AG09319 (cell line): ENCODE data around the gene AKR1C3.
"Not testable (repeated sequence)": the region's sequence is repeated elsewhere in the genome, so short reads cannot be mapped to it uniquely, and the experiment has no call there.

Experiments used
- DNase-seq: peaks from one replicate; pipeline ENCODE4 v3.0.0-alpha.2; 2010; ENCODE audit warnings: low read depth; ENCODE audit errors: extremely low read depth
- CTCF ChIP-seq: IDR thresholded peaks from 2 replicates; pipeline ENCODE4 v1.5.1; 2011; ENCODE audit warnings: low read depth, mild to moderate bottlenecking, inconsistent platforms, low read length, moderate library complexity

The AKR1C3 gene

GRCh38 chr10:5135581-5135980 is 41.4 kb downstream of the AKR1C3 start:
- DNase-seq = no peak
- TF ChIP-seq CTCF = no peak

- TF ChIP-seq CTCF = no peak
- no peak for DNase-seq
Measured at GRCh38 chr10:5136468-5137087, 42.4 kb downstream of the AKR1C3 start.

DNA sequence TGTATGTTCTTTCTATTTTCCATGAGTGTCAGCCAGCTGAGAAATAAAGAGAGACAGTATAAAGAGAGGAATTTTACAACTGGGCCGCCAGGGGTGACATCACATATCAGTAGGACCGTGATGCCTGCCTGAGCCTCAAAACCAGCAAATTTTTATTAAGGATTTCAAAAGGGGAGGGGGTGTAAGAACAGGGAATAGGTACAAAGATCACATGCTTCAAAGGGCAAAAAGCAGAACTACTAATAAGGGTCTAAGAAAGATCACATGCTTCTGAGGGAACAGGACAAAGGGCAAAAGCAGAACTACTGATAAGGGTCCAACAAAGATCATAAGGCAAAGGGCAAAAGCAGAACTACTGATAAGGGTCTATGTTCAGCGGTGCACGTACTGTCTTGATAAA is 43.5 kb downstream of the AKR1C3 start:
- not testable (repeated sequence) for DNase-seq

GRCh38 chr10:5142199-5142598 is 48.0 kb downstream of the AKR1C3 start:
- no peak for DNase-seq

DNA sequence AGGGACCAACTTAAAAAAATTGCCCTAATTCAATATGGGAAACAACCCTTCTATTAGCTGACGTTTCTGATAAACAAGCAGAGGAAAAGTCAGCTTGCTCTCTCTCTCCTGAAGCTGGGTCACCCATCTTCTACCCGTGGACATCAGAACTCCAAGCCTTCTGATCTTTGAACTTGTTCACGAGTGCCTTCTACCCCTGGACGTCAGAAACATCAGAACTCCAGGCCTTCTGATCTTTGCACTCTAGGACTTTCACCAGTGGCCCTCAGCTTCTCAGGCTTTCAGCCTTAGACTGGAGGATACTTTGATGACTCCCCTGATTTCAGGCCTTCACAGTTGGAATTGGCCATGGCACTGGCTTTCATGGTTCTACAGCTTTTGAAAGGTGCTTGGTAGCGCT is 48.9 kb downstream of the AKR1C3 start:
- TF ChIP-seq CTCF = no peak
- DNase-seq = no peak

More at GRCh38 chr10:5142199-5142598, 48.0 kb downstream of the AKR1C3 start:
- TF ChIP-seq CTCF = no peak

GRCh38 chr10:5146920-5147254 is 52.7 kb downstream of the AKR1C3 start:
- no peak for DNase-seq
- TF ChIP-seq CTCF = no peak

GRCh38 chr10:5147255-5147980 is 53.2 kb downstream of the AKR1C3 start:
- no peak for TF ChIP-seq CTCF
- DNase-seq = no peak
